Measurements from ENCODE around the gene STXBP5. TPM values are rescaled to one million over a fixed set of nuclear protein-coding genes. Genes with fewer than 3 reads are reported as not detected.
"Not testable (repeated sequence)": the region's sequence is repeated elsewhere in the genome, so short reads cannot be mapped to it uniquely, and the experiment has no call there.

Gene STXBP5
- total RNA-seq, 4 donors from 2014 or later = 15.6 to 41.3 (median 20.4) TPM

GRCh38 chr6:147251072-147251471 is 46.9 kb downstream of the STXBP5 start:
- DNase-seq (no peak), ATAC-seq (no peak)
- TF ChIP-seq CTCF (IDR thresholded peaks at IDR 0.05 in 4 of 5, conservative IDR thresholded peaks at IDR 0.05 in 1 of 5) = no peak
- TF ChIP-seq POLR2A (IDR thresholded peaks at IDR 0.05) = no peak
- Histone ChIP-seq H3K27ac (no peak overlapping the region), H3K4me3 (no peak overlapping the region), H3K4me1 (no peaks in the 10 kb centered on the region), H3K36me3 (peaks cover 0 to 12% of the 10 kb centered on the region in 2 donors), H3K27me3 (no peaks in the 10 kb centered on the region), H3K9me3 (no peaks in the 10 kb centered on the region)
- in situ Hi-C loops (cut with MboI; ENCODE audit: low sequenced_read_pairs in 4 of 4) (no loop called here), intact Hi-C loops (cut with DNase I; ENCODE audit: low total_unique reads) (no loop called here)

- H3K36me3 ChIP-seq = peaks cover 0 to 12% of the 10 kb centered on the region in 2 donors
- H3K4me1 ChIP-seq; ATAC-seq; intact Hi-C loops (cut with DNase I; ENCODE audit: low total_unique reads); H3K27ac ChIP-seq; H3K9me3 ChIP-seq; H3K4me3 ChIP-seq; H3K27me3 ChIP-seq; DNase-seq; in situ Hi-C loops (cut with MboI; ENCODE audit: low sequenced_read_pairs in 4 of 4): not testable (repeated sequence)
These were observed 50.8 kb downstream of the STXBP5 start for GRCh38 chr6:147254929-147255473.

GRCh38 chr6:147255948-147256674 is 51.9 kb downstream of the STXBP5 start:
- H3K36me3 ChIP-seq = peaks cover 0 to 9% of the 10 kb centered on the region in 2 donors
- H3K9me3 ChIP-seq = no peaks in the 10 kb centered on the region
- H3K4me3 ChIP-seq = no peak overlapping the region
- no peaks in the 10 kb centered on the region for H3K4me1 ChIP-seq
- DNase-seq = no peak
- H3K27me3 ChIP-seq = no peaks in the 10 kb centered on the region
- ATAC-seq = no peak
- intact Hi-C loops (cut with DNase I; ENCODE audit: low total_unique reads) = no loop called here
- TF ChIP-seq POLR2A (IDR thresholded peaks at IDR 0.05) (no peak), CTCF (IDR thresholded peaks at IDR 0.05 in 4 of 5, conservative IDR thresholded peaks at IDR 0.05 in 1 of 5) (no peak)
- no peak overlapping the region for H3K27ac ChIP-seq
- in situ Hi-C loops (cut with MboI; ENCODE audit: low sequenced_read_pairs in 4 of 4) = no loop called here

- DNase-seq = no peak
- TF ChIP-seq POLR2A (IDR thresholded peaks at IDR 0.05) (no peak), CTCF (IDR thresholded peaks at IDR 0.05 in 4 of 5, conservative IDR thresholded peaks at IDR 0.05 in 1 of 5) (no peak)
- Histone ChIP-seq H3K9me3 (no peaks in the 10 kb centered on the region), H3K4me3 (no peak overlapping the region), H3K27me3 (no peaks in the 10 kb centered on the region), H3K27ac (no peak overlapping the region), H3K36me3 (no peaks in the 10 kb centered on the region), H3K4me1 (no peaks in the 10 kb centered on the region)
- intact Hi-C loops (cut with DNase I; ENCODE audit: low total_unique reads) (no loop called here), in situ Hi-C loops (cut with MboI; ENCODE audit: low sequenced_read_pairs in 4 of 4) (no loop called here)
- no peak for ATAC-seq
These were observed 53.5 kb downstream of the STXBP5 start for GRCh38 chr6:147257760-147258159.

- no peak for ATAC-seq
- no peaks in the 10 kb centered on the region for H3K36me3 ChIP-seq
- TF ChIP-seq CTCF (IDR thresholded peaks at IDR 0.05 in 4 of 5, conservative IDR thresholded peaks at IDR 0.05 in 1 of 5) (no peak), POLR2A (IDR thresholded peaks at IDR 0.05) (no peak)
These were observed 55.9 kb downstream of the STXBP5 start for GRCh38 chr6:147260091-147260490.

More at GRCh38 chr6:147260091-147260490, 55.9 kb downstream of the STXBP5 start:
- no peaks in the 10 kb centered on the region for H3K27me3 ChIP-seq
- no peaks in the 10 kb centered on the region for H3K9me3 ChIP-seq
- in situ Hi-C loops (cut with MboI; ENCODE audit: low sequenced_read_pairs in 4 of 4) (no loop called here), intact Hi-C loops (cut with DNase I; ENCODE audit: low total_unique reads) (no loop called here)
- H3K4me3 ChIP-seq = no peak overlapping the region
- no peak overlapping the region for H3K27ac ChIP-seq
- no peak for DNase-seq
- H3K4me1 ChIP-seq = peaks cover 0 to 2% of the 10 kb centered on the region in 2 donors
